ENCODE measurements around the gene OPA3. TPM values are rescaled to one million over a fixed set of nuclear protein-coding genes. Genes with fewer than 3 reads are reported as not detected.

The OPA3 gene
- total and polyA plus RNA-seq, 2 experiments from 2014 or later = 11.5 to 14.5 TPM

DNA sequence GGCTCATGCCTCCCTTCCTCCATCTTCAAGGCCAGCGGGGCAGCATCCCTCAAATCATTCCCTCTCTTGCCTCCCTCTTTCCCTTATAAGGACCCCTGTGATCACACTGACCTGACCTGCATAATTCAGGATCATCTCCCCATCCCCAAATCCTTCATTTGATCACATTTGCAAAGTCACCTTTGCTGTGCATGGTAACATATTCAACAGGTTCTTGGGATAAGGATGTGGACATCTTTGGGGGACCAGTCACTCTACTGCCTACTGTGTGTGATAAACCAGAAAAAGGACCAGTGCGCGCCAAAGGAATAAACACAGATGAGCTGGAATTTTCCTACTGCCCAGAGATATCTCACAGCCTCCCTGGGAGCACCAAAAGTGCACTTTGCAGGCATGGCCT, 7.9 kb downstream of the OPA3 start:
- Mint-ChIP-seq H3K4me3 (no peak overlapping the region), H3K36me3 (ENCODE audit: low read depth) (peaks cover 5% of the 10 kb centered on the region; the same call in 1 of the 3 replicates), H3K27ac (no peak overlapping the region), H3K27me3 (ENCODE audit: insufficient read depth, low read depth, poor library complexity) (peaks cover 5% of the 10 kb centered on the region), H3K4me1 (peaks cover 21% of the 10 kb centered on the region), H3K9me3 (no peaks in the 10 kb centered on the region)
- H3K27me3 ChIP-seq (ENCODE audit: insufficient read depth) = no peaks in the 10 kb centered on the region
- 0 out of 2 replicates have a peak overlapping the region, but pooled peaks have one; percentile 24 for H3K4me2 ChIP-seq
- peaks cover 35% of the 10 kb centered on the region for H3K79me2 ChIP-seq (replicated peaks; ENCODE audit: insufficient read depth)
- H3F3A ChIP-seq (replicated peaks; ENCODE audit: low read depth) = 0 out of 2 replicates have a peak, but pooled peaks cover 2% of the 10 kb centered on the region
- H3K4me3 ChIP-seq = no peak overlapping the region
- peaks cover 22% of the 10 kb centered on the region for H3K4me1 ChIP-seq (ENCODE audit: insufficient read depth)
- H3K9me2 ChIP-seq (ENCODE audit: insufficient read depth) = no peaks in the 10 kb centered on the region
- no peaks in the 10 kb centered on the region; the same call in 1 of the 2 replicates for H4K20me1 ChIP-seq (replicated peaks; ENCODE audit: insufficient read depth)
- H2AFZ ChIP-seq = no peak overlapping the region
- DNase-seq (ENCODE audit: low spot score) = no peak
- TF ChIP-seq JUNB (IDR thresholded peaks at IDR 0.05; ENCODE audit: unreplicated experiment) (no peak), ZNF114 (CRISPR knock-in tag; IDR thresholded peaks at IDR 0.05) (no peak), EZH2phosphoT487 (IDR thresholded peaks at IDR 0.05; ENCODE audit: unreplicated experiment) (no peak), POLR2AphosphoS5 (IDR thresholded peaks at IDR 0.05; ENCODE audit: low read depth) (no peak), STAT1 (IDR thresholded peaks at IDR 0.05; ENCODE audit: unreplicated experiment) (no peak), EZH2 (IDR thresholded peaks at IDR 0.05; ENCODE audit: low read depth, unreplicated experiment) (no peak), NANOG (IDR thresholded peaks at IDR 0.05; ENCODE audit: borderline replicate concordance) (no peak), CREB1 (CRISPR knock-in tag; IDR thresholded peaks at IDR 0.05; ENCODE audit: low read depth) (no peak), ZNF331 (CRISPR knock-in tag; IDR thresholded peaks at IDR 0.05; ENCODE audit: low read depth) (no peak)
- TF ChIP-seq, protein P1, sequence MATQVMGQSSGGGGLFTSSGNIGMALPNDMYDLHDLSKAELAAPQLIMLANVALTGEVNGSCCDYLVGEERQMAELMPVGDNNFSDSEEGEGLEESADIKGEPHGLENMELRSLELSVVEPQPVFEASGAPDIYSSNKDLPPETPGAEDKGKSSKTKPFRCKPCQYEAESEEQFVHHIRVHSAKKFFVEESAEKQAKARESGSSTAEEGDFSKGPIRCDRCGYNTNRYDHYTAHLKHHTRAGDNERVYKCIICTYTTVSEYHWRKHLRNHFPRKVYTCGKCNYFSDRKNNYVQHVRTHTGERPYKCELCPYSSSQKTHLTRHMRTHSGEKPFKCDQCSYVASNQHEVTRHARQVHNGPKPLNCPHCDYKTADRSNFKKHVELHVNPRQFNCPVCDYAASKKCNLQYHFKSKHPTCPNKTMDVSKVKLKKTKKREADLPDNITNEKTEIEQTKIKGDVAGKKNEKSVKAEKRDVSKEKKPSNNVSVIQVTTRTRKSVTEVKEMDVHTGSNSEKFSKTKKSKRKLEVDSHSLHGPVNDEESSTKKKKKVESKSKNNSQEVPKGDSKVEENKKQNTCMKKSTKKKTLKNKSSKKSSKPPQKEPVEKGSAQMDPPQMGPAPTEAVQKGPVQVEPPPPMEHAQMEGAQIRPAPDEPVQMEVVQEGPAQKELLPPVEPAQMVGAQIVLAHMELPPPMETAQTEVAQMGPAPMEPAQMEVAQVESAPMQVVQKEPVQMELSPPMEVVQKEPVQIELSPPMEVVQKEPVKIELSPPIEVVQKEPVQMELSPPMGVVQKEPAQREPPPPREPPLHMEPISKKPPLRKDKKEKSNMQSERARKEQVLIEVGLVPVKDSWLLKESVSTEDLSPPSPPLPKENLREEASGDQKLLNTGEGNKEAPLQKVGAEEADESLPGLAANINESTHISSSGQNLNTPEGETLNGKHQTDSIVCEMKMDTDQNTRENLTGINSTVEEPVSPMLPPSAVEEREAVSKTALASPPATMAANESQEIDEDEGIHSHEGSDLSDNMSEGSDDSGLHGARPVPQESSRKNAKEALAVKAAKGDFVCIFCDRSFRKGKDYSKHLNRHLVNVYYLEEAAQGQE (IDR thresholded peaks at IDR 0.05; ENCODE audit: unreplicated experiment) = no peak
- TF ChIP-seq, protein P2, sequence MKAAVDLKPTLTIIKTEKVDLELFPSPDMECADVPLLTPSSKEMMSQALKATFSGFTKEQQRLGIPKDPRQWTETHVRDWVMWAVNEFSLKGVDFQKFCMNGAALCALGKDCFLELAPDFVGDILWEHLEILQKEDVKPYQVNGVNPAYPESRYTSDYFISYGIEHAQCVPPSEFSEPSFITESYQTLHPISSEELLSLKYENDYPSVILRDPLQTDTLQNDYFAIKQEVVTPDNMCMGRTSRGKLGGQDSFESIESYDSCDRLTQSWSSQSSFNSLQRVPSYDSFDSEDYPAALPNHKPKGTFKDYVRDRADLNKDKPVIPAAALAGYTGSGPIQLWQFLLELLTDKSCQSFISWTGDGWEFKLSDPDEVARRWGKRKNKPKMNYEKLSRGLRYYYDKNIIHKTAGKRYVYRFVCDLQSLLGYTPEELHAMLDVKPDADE (IDR thresholded peaks at IDR 0.05) = no peak
- TF ChIP-seq, protein P3, sequence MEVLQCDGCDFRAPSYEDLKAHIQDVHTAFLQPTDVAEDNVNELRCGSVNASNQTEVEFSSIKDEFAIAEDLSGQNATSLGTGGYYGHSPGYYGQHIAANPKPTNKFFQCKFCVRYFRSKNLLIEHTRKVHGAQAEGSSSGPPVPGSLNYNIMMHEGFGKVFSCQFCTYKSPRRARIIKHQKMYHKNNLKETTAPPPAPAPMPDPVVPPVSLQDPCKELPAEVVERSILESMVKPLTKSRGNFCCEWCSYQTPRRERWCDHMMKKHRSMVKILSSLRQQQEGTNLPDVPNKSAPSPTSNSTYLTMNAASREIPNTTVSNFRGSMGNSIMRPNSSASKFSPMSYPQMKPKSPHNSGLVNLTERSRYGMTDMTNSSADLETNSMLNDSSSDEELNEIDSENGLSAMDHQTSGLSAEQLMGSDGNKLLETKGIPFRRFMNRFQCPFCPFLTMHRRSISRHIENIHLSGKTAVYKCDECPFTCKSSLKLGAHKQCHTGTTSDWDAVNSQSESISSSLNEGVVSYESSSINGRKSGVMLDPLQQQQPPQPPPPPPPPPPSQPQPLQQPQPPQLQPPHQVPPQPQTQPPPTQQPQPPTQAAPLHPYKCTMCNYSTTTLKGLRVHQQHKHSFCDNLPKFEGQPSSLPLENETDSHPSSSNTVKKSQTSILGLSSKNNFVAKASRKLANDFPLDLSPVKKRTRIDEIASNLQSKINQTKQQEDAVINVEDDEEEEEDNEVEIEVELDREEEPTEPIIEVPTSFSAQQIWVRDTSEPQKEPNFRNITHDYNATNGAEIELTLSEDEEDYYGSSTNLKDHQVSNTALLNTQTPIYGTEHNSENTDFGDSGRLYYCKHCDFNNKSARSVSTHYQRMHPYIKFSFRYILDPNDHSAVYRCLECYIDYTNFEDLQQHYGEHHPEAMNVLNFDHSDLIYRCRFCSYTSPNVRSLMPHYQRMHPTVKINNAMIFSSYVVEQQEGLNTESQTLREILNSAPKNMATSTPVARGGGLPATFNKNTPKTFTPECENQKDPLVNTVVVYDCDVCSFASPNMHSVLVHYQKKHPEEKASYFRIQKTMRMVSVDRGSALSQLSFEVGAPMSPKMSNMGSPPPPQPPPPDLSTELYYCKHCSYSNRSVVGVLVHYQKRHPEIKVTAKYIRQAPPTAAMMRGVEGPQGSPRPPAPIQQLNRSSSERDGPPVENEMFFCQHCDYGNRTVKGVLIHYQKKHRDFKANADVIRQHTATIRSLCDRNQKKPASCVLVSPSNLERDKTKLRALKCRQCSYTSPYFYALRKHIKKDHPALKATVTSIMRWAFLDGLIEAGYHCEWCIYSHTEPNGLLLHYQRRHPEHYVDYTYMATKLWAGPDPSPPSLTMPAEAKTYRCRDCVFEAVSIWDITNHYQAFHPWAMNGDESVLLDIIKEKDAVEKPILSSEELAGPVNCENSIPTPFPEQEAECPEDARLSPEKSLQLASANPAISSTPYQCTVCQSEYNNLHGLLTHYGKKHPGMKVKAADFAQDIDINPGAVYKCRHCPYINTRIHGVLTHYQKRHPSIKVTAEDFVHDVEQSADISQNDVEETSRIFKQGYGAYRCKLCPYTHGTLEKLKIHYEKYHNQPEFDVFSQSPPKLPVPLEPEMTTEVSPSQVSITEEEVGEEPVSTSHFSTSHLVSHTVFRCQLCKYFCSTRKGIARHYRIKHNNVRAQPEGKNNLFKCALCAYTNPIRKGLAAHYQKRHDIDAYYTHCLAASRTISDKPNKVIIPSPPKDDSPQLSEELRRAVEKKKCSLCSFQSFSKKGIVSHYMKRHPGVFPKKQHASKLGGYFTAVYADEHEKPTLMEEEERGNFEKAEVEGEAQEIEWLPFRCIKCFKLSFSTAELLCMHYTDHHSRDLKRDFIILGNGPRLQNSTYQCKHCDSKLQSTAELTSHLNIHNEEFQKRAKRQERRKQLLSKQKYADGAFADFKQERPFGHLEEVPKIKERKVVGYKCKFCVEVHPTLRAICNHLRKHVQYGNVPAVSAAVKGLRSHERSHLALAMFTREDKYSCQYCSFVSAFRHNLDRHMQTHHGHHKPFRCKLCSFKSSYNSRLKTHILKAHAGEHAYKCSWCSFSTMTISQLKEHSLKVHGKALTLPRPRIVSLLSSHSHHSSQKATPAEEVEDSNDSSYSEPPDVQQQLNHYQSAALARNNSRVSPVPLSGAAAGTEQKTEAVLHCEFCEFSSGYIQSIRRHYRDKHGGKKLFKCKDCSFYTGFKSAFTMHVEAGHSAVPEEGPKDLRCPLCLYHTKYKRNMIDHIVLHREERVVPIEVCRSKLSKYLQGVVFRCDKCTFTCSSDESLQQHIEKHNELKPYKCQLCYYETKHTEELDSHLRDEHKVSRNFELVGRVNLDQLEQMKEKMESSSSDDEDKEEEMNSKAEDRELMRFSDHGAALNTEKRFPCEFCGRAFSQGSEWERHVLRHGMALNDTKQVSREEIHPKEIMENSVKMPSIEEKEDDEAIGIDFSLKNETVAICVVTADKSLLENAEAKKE (CRISPR knock-in tag; IDR thresholded peaks at IDR 0.05) = no peak
- TF ChIP-seq, protein P4, sequence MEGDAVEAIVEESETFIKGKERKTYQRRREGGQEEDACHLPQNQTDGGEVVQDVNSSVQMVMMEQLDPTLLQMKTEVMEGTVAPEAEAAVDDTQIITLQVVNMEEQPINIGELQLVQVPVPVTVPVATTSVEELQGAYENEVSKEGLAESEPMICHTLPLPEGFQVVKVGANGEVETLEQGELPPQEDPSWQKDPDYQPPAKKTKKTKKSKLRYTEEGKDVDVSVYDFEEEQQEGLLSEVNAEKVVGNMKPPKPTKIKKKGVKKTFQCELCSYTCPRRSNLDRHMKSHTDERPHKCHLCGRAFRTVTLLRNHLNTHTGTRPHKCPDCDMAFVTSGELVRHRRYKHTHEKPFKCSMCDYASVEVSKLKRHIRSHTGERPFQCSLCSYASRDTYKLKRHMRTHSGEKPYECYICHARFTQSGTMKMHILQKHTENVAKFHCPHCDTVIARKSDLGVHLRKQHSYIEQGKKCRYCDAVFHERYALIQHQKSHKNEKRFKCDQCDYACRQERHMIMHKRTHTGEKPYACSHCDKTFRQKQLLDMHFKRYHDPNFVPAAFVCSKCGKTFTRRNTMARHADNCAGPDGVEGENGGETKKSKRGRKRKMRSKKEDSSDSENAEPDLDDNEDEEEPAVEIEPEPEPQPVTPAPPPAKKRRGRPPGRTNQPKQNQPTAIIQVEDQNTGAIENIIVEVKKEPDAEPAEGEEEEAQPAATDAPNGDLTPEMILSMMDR (conservative IDR thresholded peaks at IDR 0.05; ENCODE audit: low read depth in 2 of 2) = no peak
- H3K36me3 ChIP-seq (ENCODE audit: insufficient read depth) = no peaks in the 10 kb centered on the region
- no peak overlapping the region for H3K27ac ChIP-seq (ENCODE audit: low read depth)
- ATAC-seq = no peak

Measured in GM23338 (cell line).